Spleen (tissue), 7 donors: ENCODE results near the gene RIPPLY3.

Experiments
- CTCF ChIP-seq, 11 experiments: fragments of 200-600 bp in 7 of 11; fragments of 450-650 bp in 4 of 11; sonication (generic) in 4 of 11; IDR thresholded peaks in 8 of 11; conservative IDR thresholded peaks in 3 of 11; 1 replicate in 7 of 11; 2 replicates in 4 of 11; pipeline versions ENCODE4 v1.4.0 to v1.8.0; 2016 to 2021; ENCODE audit warnings: antibody characterized with exemption in 11 of 11, inconsistent platforms in 4 of 11, mild to moderate bottlenecking in 1 of 11
- POLR2A ChIP-seq, 3 donors: fragments of 450-650 bp; IDR thresholded peaks; one replicate each; pipeline ENCODE4 v1.5.1; 2017; ENCODE audit warnings: antibody characterized with exemption in 3 of 3, mild to moderate bottlenecking in 1 of 3
- donor health status: DM: no; HTN: no; CAD: no; lungs with moderate emphysema.
- donor health status: DM: no; HTN: no; CAD: no.
- donor health status: DM: no; HTN: no; CAD: no.

- no peak for TF ChIP-seq POLR2A (IDR thresholded peaks at IDR 0.05)
- no peak for TF ChIP-seq CTCF (IDR thresholded peaks at IDR 0.05 in 8 of 11, conservative IDR thresholded peaks at IDR 0.05 in 3 of 11)
Observed at GRCh38 chr21:36959020-36959835, 47.3 kb upstream of the RIPPLY3 start.
